C4-2B (cell line): ENCODE data around the gene TMPRSS5.

Experiments used
- H3K27ac ChIP-seq: fragments of 450-650 bp; 2 replicates; pipeline ENCODE4 v1.5.1; 2017
- ZFX ChIP-seq: fragments of 450-650 bp; IDR thresholded peaks from 2 replicates; pipeline ENCODE4 v1.6.1; 2017
- TF ChIP-seq, protein P1 (sequence below): fragments of 450-650 bp; conservative IDR thresholded peaks from 2 replicates; pipeline ENCODE4 v1.5.1; 2017; ENCODE audit warnings: mild to moderate bottlenecking

TMPRSS5 gene

DNA sequence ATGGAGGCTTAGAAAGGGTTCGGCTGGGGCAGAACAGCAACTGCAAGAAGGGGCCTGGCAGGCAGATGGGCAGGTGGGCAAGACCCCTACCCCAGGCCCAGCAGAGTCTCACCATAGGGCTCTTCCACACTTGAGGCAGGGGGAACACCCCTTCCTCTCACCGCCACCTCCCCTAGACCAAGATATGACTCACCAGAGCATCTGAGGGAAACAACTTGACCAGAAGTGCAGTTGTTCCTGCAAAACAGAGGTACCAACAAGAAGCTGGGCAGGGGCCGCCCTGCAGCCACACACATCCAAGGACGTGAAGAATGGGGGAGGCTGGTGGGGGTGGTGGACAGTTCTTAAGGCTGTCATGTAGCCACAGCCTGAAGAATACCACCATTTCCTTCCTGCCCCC is 10.9 kb downstream of the TMPRSS5 start:
- TF ChIP-seq, protein P1, sequence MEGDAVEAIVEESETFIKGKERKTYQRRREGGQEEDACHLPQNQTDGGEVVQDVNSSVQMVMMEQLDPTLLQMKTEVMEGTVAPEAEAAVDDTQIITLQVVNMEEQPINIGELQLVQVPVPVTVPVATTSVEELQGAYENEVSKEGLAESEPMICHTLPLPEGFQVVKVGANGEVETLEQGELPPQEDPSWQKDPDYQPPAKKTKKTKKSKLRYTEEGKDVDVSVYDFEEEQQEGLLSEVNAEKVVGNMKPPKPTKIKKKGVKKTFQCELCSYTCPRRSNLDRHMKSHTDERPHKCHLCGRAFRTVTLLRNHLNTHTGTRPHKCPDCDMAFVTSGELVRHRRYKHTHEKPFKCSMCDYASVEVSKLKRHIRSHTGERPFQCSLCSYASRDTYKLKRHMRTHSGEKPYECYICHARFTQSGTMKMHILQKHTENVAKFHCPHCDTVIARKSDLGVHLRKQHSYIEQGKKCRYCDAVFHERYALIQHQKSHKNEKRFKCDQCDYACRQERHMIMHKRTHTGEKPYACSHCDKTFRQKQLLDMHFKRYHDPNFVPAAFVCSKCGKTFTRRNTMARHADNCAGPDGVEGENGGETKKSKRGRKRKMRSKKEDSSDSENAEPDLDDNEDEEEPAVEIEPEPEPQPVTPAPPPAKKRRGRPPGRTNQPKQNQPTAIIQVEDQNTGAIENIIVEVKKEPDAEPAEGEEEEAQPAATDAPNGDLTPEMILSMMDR: no peak
- no peak for TF ChIP-seq ZFX
- H3K27ac ChIP-seq: no peak overlapping the region

DNA sequence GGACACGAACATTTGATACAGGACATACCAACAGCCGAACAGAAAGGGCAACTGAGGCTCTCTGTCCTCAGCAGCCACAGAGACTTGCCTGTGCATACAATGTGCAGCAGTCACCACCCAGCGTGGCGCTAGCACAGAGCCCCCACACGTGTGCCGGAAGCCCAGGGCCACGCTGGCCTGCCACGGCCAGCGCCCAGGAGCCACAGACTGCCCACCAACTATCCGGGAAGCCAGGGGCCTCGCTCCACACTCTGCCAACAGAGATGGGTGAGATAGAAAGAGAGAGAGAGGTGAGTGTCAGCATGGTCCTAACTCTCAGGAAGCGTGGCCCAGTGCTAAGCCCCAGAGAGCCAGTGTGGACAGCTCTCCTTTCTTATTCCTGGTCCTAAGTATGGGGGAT is 11.7 kb downstream of the TMPRSS5 start:
- no peak for TF ChIP-seq ZFX
- TF ChIP-seq, protein P1: no peak

DNA sequence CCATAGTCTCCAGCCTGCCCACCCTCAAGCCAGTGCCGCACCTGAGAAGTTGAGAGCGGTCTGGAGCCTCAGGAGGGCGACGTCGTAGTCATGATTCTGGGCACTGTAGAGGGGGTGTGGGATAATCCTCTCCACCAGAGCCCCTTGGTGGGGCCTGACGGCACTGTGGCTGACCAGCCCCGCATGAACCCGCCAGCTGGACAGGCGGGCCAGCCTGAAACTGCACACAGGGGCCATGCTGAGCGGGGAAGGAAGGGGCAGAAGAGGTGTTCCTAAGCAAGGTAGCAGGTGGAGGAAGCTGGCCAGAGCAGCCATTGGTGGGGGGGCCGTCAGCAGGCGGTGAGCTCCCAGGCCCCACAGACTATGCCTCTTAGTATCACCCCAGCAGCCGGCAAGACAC is 13.1 kb downstream of the TMPRSS5 start:
- TF ChIP-seq ZFX: no peak
- TF ChIP-seq, protein P1: no peak
- no peak overlapping the region for H3K27ac ChIP-seq

More for the DNA sequence above, 11.7 kb downstream of the TMPRSS5 start:
- H3K27ac ChIP-seq: no peak overlapping the region

DNA sequence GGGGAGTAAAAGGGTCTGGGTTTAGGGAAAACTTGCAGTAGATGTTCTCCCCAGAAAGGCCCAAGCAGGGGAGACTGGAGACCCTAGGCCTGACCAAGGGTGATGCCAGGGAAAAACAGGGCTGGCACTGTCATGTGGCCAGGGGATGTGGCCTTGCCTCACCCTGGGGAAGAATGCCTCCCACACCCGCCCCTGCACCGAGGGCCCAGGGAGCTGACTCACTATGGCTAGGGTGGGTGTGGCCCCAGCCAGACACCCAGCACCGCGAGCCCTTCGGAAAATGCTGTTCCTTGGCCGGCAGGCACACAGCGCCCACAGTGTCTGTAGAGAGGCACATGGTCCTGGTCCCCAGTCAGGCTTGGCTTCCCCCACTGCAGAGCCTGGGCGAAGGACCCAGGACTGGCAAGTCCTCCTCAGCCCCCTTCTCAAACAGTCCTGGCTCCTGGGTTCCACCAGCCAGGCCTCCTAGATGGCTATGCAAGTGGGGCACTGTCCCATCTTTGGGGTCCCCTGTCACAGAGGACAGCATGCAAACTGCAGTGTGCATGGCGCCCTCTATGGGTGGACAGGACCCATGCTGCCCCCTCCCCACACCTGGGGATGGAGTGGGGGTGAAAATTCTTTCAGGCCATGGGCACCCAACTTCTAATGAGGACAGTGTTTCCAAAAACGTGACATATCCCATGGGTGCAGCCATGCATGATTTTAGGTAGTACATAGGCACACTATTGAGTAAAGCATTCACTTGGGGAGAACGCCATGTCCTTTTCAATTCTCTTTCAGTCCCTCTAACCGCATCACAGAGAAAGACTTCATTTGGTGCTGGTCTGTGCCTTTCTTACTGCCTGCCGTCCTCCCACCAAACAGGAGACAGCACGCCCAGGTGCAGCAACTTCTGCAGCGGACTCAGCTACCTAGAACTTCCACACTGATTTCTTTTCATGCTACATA is 15.2 kb downstream of the TMPRSS5 start:
- TF ChIP-seq ZFX: no peak
- TF ChIP-seq, protein P1: peak; percentile 79
- no peak overlapping the region for H3K27ac ChIP-seq

DNA sequence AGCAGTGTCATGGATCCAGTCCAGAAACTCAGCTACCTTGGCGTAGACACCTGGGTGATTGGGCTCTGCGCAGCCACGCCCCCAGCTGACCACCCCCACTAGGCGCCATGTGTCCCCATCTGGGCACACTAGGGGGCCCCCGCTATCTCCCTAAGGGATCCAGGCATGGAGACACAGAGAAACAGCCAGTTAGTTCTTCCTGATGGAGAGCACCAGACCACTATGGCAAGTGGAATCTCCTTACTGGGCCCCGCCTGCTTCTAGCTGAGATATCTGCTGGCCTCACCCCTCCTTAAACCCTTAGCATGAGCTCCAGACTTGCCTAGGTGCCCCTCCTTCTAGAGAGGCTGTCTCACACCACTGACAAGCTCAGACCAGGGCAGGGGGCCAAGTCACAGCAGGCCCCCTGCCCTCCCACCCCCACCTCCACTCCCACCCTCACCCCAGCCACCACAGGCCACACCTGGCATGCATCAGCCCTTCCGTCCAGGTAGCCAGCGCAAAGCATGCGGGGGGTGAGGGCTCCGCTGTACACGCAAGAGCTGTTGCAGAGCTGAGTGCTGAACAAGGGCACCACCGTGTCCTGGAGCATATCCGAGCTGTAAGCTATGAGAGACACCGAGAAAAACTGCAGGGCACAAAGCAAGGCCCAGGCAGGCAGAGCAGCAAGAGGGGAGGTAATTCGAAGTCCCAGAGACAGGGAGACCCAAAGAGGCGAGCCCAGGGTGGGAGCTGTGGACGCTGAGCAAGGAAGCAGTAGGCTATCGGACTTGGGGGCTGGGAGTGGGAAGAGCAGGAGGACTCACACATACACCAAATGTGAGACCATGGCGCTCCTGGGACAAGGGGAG is 16.1 kb downstream of the TMPRSS5 start:
- TF ChIP-seq, protein P1: no peak
- no peak for TF ChIP-seq ZFX
- H3K27ac ChIP-seq: no peak overlapping the region

DNA sequence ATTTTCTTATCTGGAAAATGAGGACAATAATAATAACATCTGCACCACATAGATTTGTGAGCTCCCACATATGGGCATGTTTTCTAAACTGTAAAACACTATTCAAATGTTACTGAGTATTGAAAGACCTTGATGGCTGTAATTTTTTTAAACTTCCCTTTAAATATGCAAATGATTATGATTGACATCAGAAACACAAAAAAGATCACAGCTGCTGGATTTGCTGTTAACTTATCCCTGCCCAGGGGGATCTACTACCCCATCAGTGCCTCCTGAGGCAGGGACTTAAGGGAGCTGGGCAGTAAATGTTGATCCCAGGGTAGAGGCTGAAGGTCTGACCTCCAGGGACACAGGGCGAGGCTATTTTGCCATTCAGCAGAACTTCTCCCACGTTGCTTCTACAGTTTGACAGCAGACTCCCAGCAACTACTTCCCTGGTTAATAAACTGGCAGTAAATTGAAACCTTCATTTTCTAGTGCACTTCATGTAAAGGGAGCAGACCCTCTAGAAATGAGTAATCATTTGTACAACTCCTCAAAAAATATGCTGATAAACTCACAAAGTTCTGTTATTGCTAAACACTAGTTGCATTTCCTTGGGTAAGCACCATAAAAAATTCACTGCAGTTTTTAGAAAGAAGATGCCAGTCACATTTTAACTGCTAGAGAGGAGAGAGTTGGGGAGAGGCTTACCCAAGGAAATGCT is 20.3 kb downstream of the TMPRSS5 start:
- no peak for TF ChIP-seq ZFX
- TF ChIP-seq, protein P1: no peak

More for the DNA sequence above, 20.3 kb downstream of the TMPRSS5 start:
- H3K27ac ChIP-seq: no peak overlapping the region
